ENCODE results near the gene GRHPR. TPM values are rescaled to one million over a fixed set of nuclear protein-coding genes. Genes with fewer than 3 reads are reported as not detected.

Gene GRHPR
- total RNA-seq, 5 donors from 2014 or later (not counting 1 experiment from before 2014, with no cell fraction given) = 33.3 to 63.8 (median 43.9) TPM

DNA sequence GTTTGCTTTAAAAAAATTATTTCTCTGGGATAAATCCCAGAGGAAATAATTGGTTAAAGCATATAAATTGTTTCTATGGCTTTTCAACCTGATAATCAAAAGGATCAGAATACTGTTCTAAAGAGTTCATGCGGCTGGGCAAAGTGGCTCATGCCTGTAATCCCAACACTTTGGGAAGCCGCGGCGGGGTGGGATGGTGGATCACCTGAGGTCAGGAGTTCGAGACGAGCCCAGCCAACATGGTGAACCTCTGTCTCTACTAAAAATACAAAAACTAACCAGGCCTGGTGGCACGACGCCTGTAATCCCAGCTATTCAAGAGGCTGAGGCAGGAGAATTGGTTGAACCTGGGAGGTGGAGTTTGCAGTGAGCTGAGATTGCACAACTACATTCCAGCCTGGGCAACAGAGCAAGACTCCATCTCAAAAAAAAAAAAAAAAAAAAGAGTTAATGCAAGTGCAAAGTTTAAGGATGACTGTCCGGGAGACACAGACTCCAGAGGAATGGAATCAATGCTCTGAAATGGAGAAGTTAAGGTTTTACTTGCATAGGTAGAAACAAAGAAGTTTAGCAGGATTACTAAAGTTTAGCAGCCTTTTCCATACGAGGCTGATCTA, 16.6 kb upstream of the GRHPR start:
- H3K4me1 Mint-ChIP-seq = peaks cover 4 to 27% (median 11%) of the 10 kb centered on the region in 3 donors
- Histone ChIP-seq H3K27me3 (replicated peaks in 1 of 2; ENCODE audit: control insufficient read depth in 2 of 2, extremely low read depth in 1 of 2, insufficient read depth in 2 of 2, low read length in 1 of 2) (no peaks in the 10 kb centered on the region), H3K9me3 (no peaks in the 10 kb centered on the region), H3K4me3 (ENCODE audit: control insufficient read depth in 1 of 2, extremely low read depth in 1 of 2, low read length in 1 of 2) (no peak overlapping the region), H3K27ac (ENCODE audit: low read length) (no peak overlapping the region), H3K36me3 (ENCODE audit: control insufficient read depth in 2 of 2, extremely low read depth in 1 of 2, insufficient read depth in 1 of 2, low read length in 1 of 2) (no peaks in the 10 kb centered on the region), H3K4me1 (ENCODE audit: control insufficient read depth in 1 of 2, extremely low read depth in 1 of 2, insufficient read depth in 2 of 2, low read length in 2 of 2) (peaks cover 0 to 15% of the 10 kb centered on the region in 2 experiments)
- no peaks in the 10 kb centered on the region for H3K9me3 Mint-ChIP-seq
- no peaks in the 10 kb centered on the region for H3K36me3 Mint-ChIP-seq
- H3K4me3 Mint-ChIP-seq = no peak overlapping the region
- no peak overlapping the region for H3K27ac Mint-ChIP-seq
- CTCF ChIA-PET = interaction anchor here in 1 of 2 donors (0.7 kb wide), 1 partner anchor 16 kb away, joined by 11 read pairs; no protein-coding TSS in a partner anchor
- POLR2A ChIA-PET = no interaction called here
- DNase-seq = no peak
- ATAC-seq (replicated peaks in 1 of 4) = no peak
- no peaks in the 10 kb centered on the region for H3K27me3 Mint-ChIP-seq
- WGBS (ENCODE audit: insufficient coverage) = 89% methylated on average over 1 of the region's 10 CpGs

DNA sequence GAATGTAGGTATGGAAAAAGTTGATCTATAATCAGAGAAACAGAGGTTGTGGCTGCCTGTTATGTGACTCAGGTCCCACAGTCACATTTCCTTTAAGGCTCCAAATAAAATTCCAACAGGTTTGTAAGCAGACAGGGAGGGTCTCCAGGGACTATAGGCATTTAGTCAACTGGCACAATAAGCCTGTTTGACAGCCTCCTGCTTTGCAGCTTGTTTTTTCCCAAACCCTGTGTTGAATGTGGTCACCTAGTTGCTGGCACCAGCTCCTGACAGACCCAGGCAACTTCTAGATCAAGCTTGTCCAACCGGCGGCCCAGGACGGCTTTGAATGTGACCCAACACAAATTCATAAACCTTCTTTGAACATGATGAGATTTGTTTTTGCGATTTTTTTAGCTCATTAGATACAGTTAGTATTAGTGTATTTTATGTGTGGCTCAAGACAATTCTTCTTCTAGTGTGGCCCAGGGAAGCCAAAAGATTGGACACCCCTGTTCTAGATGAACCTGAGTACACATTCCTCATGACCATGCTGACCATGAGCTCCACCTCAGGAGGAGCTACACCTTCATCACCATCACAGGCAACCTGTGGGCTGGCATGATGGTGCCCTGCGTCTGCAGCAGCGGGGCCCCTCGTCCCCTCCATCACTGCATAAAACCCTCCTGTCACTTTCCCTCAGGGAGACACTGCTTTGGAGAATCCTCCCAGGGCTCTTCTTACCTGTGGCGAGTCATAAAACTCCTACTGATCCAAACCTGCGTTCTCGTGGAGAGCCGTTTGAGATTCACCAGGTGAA, 15.7 kb upstream of the GRHPR start:
- Mint-ChIP-seq H3K36me3 (no peaks in the 10 kb centered on the region), H3K27ac (no peak overlapping the region), H3K27me3 (no peaks in the 10 kb centered on the region), H3K4me1 (peaks cover 4 to 27% (median 11%) of the 10 kb centered on the region in 3 donors), H3K4me3 (no peak overlapping the region), H3K9me3 (no peaks in the 10 kb centered on the region)
- WGBS (ENCODE audit: insufficient coverage) = 96% methylated on average over 4 of the region's 11 CpGs
- no peaks in the 10 kb centered on the region for H3K36me3 ChIP-seq (ENCODE audit: control insufficient read depth in 2 of 2, extremely low read depth in 1 of 2, insufficient read depth in 1 of 2, low read length in 1 of 2)
- H3K4me3 ChIP-seq (ENCODE audit: control insufficient read depth in 1 of 2, extremely low read depth in 1 of 2, low read length in 1 of 2) = no peak overlapping the region
- H3K27me3 ChIP-seq (replicated peaks in 1 of 2; ENCODE audit: control insufficient read depth in 2 of 2, extremely low read depth in 1 of 2, insufficient read depth in 2 of 2, low read length in 1 of 2) = no peaks in the 10 kb centered on the region
- DNase-seq (no peak), ATAC-seq (replicated peaks in 1 of 4) (no peak)
- no peak overlapping the region for H3K27ac ChIP-seq (ENCODE audit: low read length)
- CTCF ChIA-PET = interaction anchor here (0.5 to 0.7 kb wide), 3 partner anchors 17 to 1345 kb away, joined by 4 to 11 read pairs (median 11); no protein-coding TSS in a partner anchor
- POLR2A ChIA-PET = no interaction called here
- peaks cover 0 to 15% of the 10 kb centered on the region in 2 experiments for H3K4me1 ChIP-seq (ENCODE audit: control insufficient read depth in 1 of 2, extremely low read depth in 1 of 2, insufficient read depth in 2 of 2, low read length in 2 of 2)
- no peaks in the 10 kb centered on the region for H3K9me3 ChIP-seq

DNA sequence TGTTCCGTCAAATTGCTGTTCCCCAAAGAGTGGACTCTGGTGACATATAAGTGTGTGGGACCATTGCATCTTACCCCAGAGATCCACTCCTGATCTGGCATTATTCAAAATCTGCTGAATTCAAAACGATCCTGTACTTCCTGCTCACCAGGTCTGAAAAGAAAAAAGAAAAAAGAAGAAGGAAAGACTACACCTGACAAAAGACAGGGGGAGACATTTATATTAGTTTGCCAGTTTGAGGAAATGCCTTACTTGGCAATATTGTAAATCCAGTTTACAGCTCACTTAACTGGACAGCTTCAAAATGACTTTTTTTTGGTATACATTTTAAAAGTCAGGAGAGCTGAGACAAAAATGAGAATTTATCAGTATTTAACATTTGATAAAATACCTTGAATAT, 15.0 kb upstream of the GRHPR start:
- ATAC-seq (replicated peaks in 1 of 4) (no peak), DNase-seq (no peak)
- Histone ChIP-seq H3K9me3 (no peaks in the 10 kb centered on the region), H3K4me1 (ENCODE audit: control insufficient read depth in 1 of 2, extremely low read depth in 1 of 2, insufficient read depth in 2 of 2, low read length in 2 of 2) (peaks cover 0 to 15% of the 10 kb centered on the region in 2 experiments), H3K4me3 (ENCODE audit: control insufficient read depth in 1 of 2, extremely low read depth in 1 of 2, low read length in 1 of 2) (no peak overlapping the region), H3K36me3 (ENCODE audit: control insufficient read depth in 2 of 2, extremely low read depth in 1 of 2, insufficient read depth in 1 of 2, low read length in 1 of 2) (no peaks in the 10 kb centered on the region), H3K27ac (ENCODE audit: low read length) (no peak overlapping the region), H3K27me3 (replicated peaks in 1 of 2; ENCODE audit: control insufficient read depth in 2 of 2, extremely low read depth in 1 of 2, insufficient read depth in 2 of 2, low read length in 1 of 2) (no peaks in the 10 kb centered on the region)
- Mint-ChIP-seq H3K27ac (no peak overlapping the region), H3K9me3 (no peaks in the 10 kb centered on the region), H3K36me3 (no peaks in the 10 kb centered on the region), H3K4me3 (no peak overlapping the region), H3K4me1 (peaks cover 4 to 27% (median 11%) of the 10 kb centered on the region in 3 donors), H3K27me3 (no peaks in the 10 kb centered on the region)
- WGBS (ENCODE audit: insufficient coverage) = no CpG with 5 or more reads among the region's 2 CpGs
- ChIA-PET POLR2A (no interaction called here), CTCF (interaction anchor here (0.5 to 0.6 kb wide), 2 partner anchors 1302 to 1345 kb away, joined by 4 to 11 read pairs; no protein-coding TSS in a partner anchor)

DNA sequence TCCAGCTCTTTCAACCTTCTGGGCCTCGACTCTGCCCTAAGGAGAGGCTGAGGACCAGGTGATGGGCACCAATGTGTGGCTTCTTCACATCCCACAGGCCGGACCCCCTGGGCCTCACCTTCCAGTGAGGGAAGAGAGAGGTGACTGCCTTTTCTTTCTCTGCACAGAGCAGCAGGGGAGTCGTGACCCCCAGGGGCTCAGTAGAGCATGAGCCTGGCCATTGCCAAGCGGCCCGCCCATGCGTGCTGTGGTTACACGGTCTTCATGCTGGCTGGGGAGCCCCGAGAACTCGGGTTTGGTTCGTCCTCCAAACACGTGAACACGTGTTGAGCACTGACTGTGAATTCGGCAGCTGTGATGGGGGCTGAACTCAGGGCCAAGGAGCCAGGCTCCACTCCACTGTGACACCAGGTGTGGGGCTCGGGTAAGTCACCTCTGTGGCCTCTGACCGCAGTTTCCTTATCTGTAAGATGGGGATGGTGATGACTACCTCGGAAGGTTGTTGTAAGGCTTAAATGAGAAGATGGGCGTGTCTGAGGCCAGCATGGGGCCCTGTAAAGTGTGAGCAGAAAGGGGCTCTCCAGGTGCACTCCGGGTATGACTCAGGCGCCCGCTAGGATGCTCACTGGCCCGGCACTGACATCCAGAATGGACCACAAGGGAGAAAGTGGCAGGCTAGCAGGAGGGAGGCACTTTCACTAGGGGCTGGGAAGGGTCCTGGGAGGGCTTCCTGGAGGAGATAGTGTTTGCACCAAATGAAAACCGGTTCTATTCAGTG, 13.4 kb upstream of the GRHPR start:
- H3K4me1 Mint-ChIP-seq = peaks cover 4 to 24% (median 11%) of the 10 kb centered on the region in 3 donors
- peak overlapping the region; percentile 57 to 64 for H3K27ac Mint-ChIP-seq
- no peaks in the 10 kb centered on the region for H3K27me3 Mint-ChIP-seq
- DNase-seq (peak in 34 of 35 experiments; percentile 5 to 76 (median 45)), ATAC-seq (replicated peaks in 1 of 4) (peak; percentile 83 to 91 (median 87))
- ChIA-PET POLR2A (no interaction called here), CTCF (no interaction called here)
- peak overlapping the region in 1 of 3 donors; percentile 6 for H3K4me3 Mint-ChIP-seq
- H3K9me3 Mint-ChIP-seq = no peaks in the 10 kb centered on the region
- Histone ChIP-seq H3K27ac (ENCODE audit: low read length) (no peak overlapping the region), H3K4me3 (ENCODE audit: control insufficient read depth in 1 of 2, extremely low read depth in 1 of 2, low read length in 1 of 2) (no peak overlapping the region), H3K9me3 (no peaks in the 10 kb centered on the region), H3K4me1 (ENCODE audit: control insufficient read depth in 1 of 2, extremely low read depth in 1 of 2, insufficient read depth in 2 of 2, low read length in 2 of 2) (peaks cover 0 to 15% of the 10 kb centered on the region in 2 experiments), H3K27me3 (replicated peaks in 1 of 2; ENCODE audit: control insufficient read depth in 2 of 2, extremely low read depth in 1 of 2, insufficient read depth in 2 of 2, low read length in 1 of 2) (peaks cover 0 to under 1% of the 10 kb centered on the region in 2 experiments), H3K36me3 (ENCODE audit: control insufficient read depth in 2 of 2, extremely low read depth in 1 of 2, insufficient read depth in 1 of 2, low read length in 1 of 2) (no peaks in the 10 kb centered on the region)
- H3K36me3 Mint-ChIP-seq = no peaks in the 10 kb centered on the region
- 39% methylated on average over 21 of the region's 22 CpGs for WGBS (ENCODE audit: insufficient coverage)

DNA sequence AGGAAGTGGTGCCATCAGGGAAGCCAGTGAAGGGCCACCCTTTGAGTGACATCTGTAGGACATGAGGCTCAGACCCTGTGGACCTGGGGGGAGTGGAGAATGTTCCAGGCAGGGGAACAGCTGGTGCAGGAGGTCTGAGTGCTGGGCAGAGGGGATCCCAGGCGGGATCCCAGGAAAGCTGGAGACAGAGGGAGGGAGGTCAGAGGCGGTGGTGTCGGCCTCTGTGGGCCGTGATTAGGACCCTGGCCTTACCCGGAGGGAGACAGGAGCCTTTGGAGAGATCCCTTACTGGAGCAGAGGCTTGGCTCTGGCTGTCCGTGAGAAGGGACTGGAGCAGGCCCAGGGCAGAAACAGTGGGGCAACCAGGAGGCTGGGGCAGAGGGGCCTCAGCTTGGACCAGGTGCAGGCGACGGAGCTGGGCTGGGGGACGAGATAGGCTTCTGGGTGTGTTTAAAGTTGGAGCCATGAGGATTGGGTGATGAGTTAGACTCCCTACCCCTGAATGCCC, 12.1 kb upstream of the GRHPR start:
- no peak overlapping the region for H3K27ac Mint-ChIP-seq
- Histone ChIP-seq H3K27ac (ENCODE audit: low read length) (no peak overlapping the region), H3K4me1 (ENCODE audit: control insufficient read depth in 1 of 2, extremely low read depth in 1 of 2, insufficient read depth in 2 of 2, low read length in 2 of 2) (peaks cover 0 to 22% of the 10 kb centered on the region in 2 experiments), H3K9me3 (no peaks in the 10 kb centered on the region), H3K27me3 (replicated peaks in 1 of 2; ENCODE audit: control insufficient read depth in 2 of 2, extremely low read depth in 1 of 2, insufficient read depth in 2 of 2, low read length in 1 of 2) (peaks cover 0 to 9% of the 10 kb centered on the region in 2 experiments), H3K36me3 (ENCODE audit: control insufficient read depth in 2 of 2, extremely low read depth in 1 of 2, insufficient read depth in 1 of 2, low read length in 1 of 2) (no peaks in the 10 kb centered on the region), H3K4me3 (ENCODE audit: control insufficient read depth in 1 of 2, extremely low read depth in 1 of 2, low read length in 1 of 2) (no peak overlapping the region)
- H3K27me3 Mint-ChIP-seq = no peaks in the 10 kb centered on the region
- 96% methylated on average over 6 of the region's 9 CpGs for WGBS (ENCODE audit: insufficient coverage)
- H3K36me3 Mint-ChIP-seq = no peaks in the 10 kb centered on the region
- no peak overlapping the region for H3K4me3 Mint-ChIP-seq
- H3K9me3 Mint-ChIP-seq = no peaks in the 10 kb centered on the region
- DNase-seq = no peak
- ChIA-PET CTCF (interaction anchor here in 1 of 2 donors (0.6 kb wide), 1 partner anchor 751 kb away, joined by 6 read pairs; no protein-coding TSS in a partner anchor), POLR2A (no interaction called here)
- ATAC-seq (replicated peaks in 1 of 4) = no peak
- H3K4me1 Mint-ChIP-seq = peaks cover 10 to 29% (median 18%) of the 10 kb centered on the region in 3 donors

Measured in T-cell (primary cell).